MM.1S (cell line): ENCODE data around the gene TMEM114.

Experiments
- EZH2 ChIP-seq: fragments of 300-600 bp; sonication (generic); optimal IDR thresholded peaks from 2 replicates; pipeline ENCODE3; 2017; ENCODE audit warnings: low read depth, mild to moderate bottlenecking, antibody characterized with exemption, low read length, mixed read lengths
- EZH2phosphoT487 ChIP-seq: fragments of 300-600 bp; sonication (generic); IDR thresholded peaks from 2 replicates; pipeline ENCODE4 v1.6.1; 2018; ENCODE audit warnings: antibody characterized with exemption, low read length
- TF ChIP-seq, protein P1 (sequence below): fragments of 300-600 bp; sonication (generic); IDR thresholded peaks from 2 replicates; pipeline ENCODE4 v1.5.1; 2016; ENCODE audit warnings: antibody characterized with exemption, low read length, mixed read lengths

DNA sequence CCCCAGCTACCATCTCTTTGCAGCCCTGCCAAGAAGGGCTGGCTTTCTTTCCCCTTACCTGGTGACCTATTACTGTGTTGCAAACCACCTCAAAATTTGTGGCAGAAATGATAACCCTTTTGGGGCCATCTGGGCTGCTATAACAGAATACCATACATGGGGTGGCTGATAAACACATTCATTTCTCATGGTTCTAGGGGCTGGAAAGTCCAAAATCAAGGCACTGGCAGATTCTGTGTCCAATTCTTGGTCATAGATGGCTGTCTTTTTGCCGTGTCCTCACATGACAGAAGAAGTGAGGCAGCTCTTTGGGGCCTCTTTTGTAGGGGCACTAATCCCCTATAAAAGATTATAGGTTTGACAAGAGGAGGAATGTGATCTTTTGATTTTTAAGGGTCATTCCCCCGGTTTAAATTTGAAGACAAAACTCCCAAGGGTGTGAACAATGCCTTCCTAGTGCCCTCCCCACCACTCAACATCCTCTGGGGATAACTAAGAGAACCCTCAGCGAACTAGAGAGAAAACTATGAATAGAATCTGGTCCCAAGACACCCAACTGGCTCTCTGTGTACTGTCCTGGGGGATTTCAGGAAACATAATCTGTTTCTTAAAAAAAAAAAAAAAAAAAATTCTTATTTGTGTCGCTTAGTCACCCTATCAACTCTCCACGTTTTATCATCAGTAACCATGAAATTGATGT is 29.5 kb upstream of the TMEM114 start:
- TF ChIP-seq, protein P1, sequence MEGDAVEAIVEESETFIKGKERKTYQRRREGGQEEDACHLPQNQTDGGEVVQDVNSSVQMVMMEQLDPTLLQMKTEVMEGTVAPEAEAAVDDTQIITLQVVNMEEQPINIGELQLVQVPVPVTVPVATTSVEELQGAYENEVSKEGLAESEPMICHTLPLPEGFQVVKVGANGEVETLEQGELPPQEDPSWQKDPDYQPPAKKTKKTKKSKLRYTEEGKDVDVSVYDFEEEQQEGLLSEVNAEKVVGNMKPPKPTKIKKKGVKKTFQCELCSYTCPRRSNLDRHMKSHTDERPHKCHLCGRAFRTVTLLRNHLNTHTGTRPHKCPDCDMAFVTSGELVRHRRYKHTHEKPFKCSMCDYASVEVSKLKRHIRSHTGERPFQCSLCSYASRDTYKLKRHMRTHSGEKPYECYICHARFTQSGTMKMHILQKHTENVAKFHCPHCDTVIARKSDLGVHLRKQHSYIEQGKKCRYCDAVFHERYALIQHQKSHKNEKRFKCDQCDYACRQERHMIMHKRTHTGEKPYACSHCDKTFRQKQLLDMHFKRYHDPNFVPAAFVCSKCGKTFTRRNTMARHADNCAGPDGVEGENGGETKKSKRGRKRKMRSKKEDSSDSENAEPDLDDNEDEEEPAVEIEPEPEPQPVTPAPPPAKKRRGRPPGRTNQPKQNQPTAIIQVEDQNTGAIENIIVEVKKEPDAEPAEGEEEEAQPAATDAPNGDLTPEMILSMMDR = no peak
- TF ChIP-seq EZH2 (no peak), EZH2phosphoT487 (no peak)
